Body of pancreas (tissue), 4 donors: ENCODE measurements around the gene RHBG. TPM values are rescaled to one million over a fixed set of nuclear protein-coding genes. Genes with fewer than 3 reads are reported as not detected.

Experiments used
- ATAC-seq: fragments of 150-250 bp; one replicate; pipeline ENCODE4 v1.9.1; 2016
- DNase-seq, 4 donors: peaks; one replicate each; pipeline ENCODE4 v3.0.0-alpha.2; 2019
- H3K27ac ChIP-seq, 4 donors: fragments of 200-600 bp; sonication (generic); 1 replicate in 3 of 4; 2 replicates in 1 of 4; pipeline versions ENCODE4 v1.5.1 to v1.6.1; 2016 to 2019; ENCODE audit warnings: mild to moderate bottlenecking in 1 of 4, mixed read lengths in 1 of 4, moderate library complexity in 1 of 4
- H3K27me3 ChIP-seq, 2 donors: fragments of 200-600 bp; sonication (generic); one replicate each; pipeline ENCODE4 v1.6.0; 2016; ENCODE audit warnings: mild to moderate bottlenecking in 1 of 2
- H3K36me3 ChIP-seq, 2 donors: fragments of 200-600 bp; sonication (generic); replicated peaks in 1 of 2; 2 replicates each; pipeline ENCODE4 v1.5.1; 2016; ENCODE audit warnings: low read depth in 2 of 2; ENCODE audit not compliant: insufficient read depth in 1 of 2
- H3K4me1 ChIP-seq: fragments of 200-600 bp; sonication (generic); one replicate; pipeline ENCODE4 v1.6.0; 2016
- H3K4me3 ChIP-seq, 2 donors: fragments of 200-600 bp; sonication (generic); 1 replicate in 1 of 2; 2 replicates in 1 of 2; pipeline ENCODE4 v1.5.1; 2016 to 2019
- H3K9me3 ChIP-seq, 3 donors: fragments of 200-600 bp; sonication (generic); 1 replicate in 2 of 3; 2 replicates in 1 of 3; pipeline ENCODE4 v1.5.1; 2016
- CTCF ChIP-seq, 7 experiments: fragments of 450-650 bp in 4 of 7; fragments of 200-600 bp in 3 of 7; sonication (generic) in 3 of 7; IDR thresholded peaks; one replicate each; pipeline ENCODE4 v1.5.1; 2016 to 2019; ENCODE audit warnings: antibody characterized with exemption in 7 of 7
- POLR2A ChIP-seq, 3 donors: fragments of 450-650 bp; IDR thresholded peaks; one replicate each; pipeline ENCODE4 v1.6.1; 2016; ENCODE audit warnings: antibody characterized with exemption in 3 of 3, mild to moderate bottlenecking in 2 of 3
- WGBS, 2 donors: methylation state at CpG; one replicate each; pipeline ENCODE4 v1.1.5; 2017; 5-methylcytosine and 5-hydroxymethylcytosine counted together
- intact Hi-C: fragments of 100-400 bp; cut with DNase I; formaldehyde crosslinking; loops from one replicate; pipeline ENCODE4 v1.15.1; 2023
- total RNA-seq, 2 donors: library from RNA; depleted of rRNA; stranded (reverse); fragments of >200 nt; gene quantifications; one replicate each; pipeline ENCODE4 v1.1.0, GENCODE V29; 2016

The RHBG gene
- total RNA-seq, 2 donors from 2014 or later = 3.3 TPM; not detected in 1

GRCh38 chr1:156393095-156393494 is 24.1 kb downstream of the RHBG start:
- H3K4me3 ChIP-seq = no peak overlapping the region
- no peaks in the 10 kb centered on the region for H3K36me3 ChIP-seq
- H3K9me3 ChIP-seq = no peaks in the 10 kb centered on the region
- ATAC-seq = no peak
- intact Hi-C loops = no loop called here
- TF ChIP-seq POLR2A (IDR thresholded peaks at IDR 0.05) = no peak
- no peak for TF ChIP-seq CTCF (IDR thresholded peaks at IDR 0.05)
- peaks cover 2% of the 10 kb centered on the region for H3K4me1 ChIP-seq
- no peak overlapping the region for H3K27ac ChIP-seq
- DNase-seq = no peak
- peaks cover 0 to 6% of the 10 kb centered on the region in 2 donors for H3K27me3 ChIP-seq

DNA sequence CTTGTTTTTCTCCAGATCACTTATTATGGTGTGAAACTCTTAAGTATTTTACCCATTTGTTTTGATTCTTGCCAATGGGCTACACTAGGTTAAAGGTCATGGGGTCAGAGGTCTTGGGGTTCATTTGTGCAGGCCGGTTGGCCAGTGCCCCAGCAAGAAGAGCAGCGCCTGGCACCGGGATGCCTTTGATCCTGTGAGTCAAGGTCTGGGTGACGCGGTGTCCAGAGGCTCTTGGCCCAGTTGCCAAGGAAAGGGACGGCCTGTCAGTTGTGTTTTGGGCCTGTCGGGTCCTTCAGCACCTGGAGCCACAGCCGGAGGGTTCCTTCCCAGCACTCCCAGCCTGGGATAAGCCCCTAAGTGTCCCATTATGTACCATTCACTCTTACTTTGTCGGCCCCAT is 25.1 kb downstream of the RHBG start:
- intact Hi-C loops = no loop called here
- ATAC-seq (no peak), DNase-seq (no peak)
- Histone ChIP-seq H3K36me3 (no peaks in the 10 kb centered on the region), H3K4me3 (no peak overlapping the region), H3K4me1 (no peaks in the 10 kb centered on the region), H3K9me3 (no peaks in the 10 kb centered on the region), H3K27me3 (no peaks in the 10 kb centered on the region), H3K27ac (no peak overlapping the region)
- 84 to 89% methylated on average over 6 to 9 of the region's 9 CpGs for WGBS, 2 donors
- TF ChIP-seq POLR2A (IDR thresholded peaks at IDR 0.05) (no peak), CTCF (IDR thresholded peaks at IDR 0.05) (no peak)

GRCh38 chr1:156394835-156395461 is 25.9 kb downstream of the RHBG start:
- no peaks in the 10 kb centered on the region for H3K4me1 ChIP-seq
- H3K27ac ChIP-seq = no peak overlapping the region
- TF ChIP-seq POLR2A (IDR thresholded peaks at IDR 0.05) (no peak), CTCF (IDR thresholded peaks at IDR 0.05) (no peak)
- DNase-seq (no peak), ATAC-seq (no peak)
- H3K27me3 ChIP-seq = no peaks in the 10 kb centered on the region
- H3K4me3 ChIP-seq = no peak overlapping the region
- intact Hi-C loops = no loop called here
- H3K36me3 ChIP-seq = no peaks in the 10 kb centered on the region
- no peaks in the 10 kb centered on the region for H3K9me3 ChIP-seq
- 75 to 85% methylated on average over 10 to 16 of the region's 16 CpGs for WGBS, 2 donors

GRCh38 chr1:156399355-156400125 is 30.5 kb downstream of the RHBG start:
- 72 to 82% methylated on average over 10 of the region's 10 CpGs for WGBS, 2 donors
- TF ChIP-seq POLR2A (IDR thresholded peaks at IDR 0.05) (no peak), CTCF (IDR thresholded peaks at IDR 0.05) (no peak)
- no peak overlapping the region for H3K4me3 ChIP-seq
- ATAC-seq (no peak), DNase-seq (no peak)
- intact Hi-C loops = no loop called here
- H3K36me3 ChIP-seq = no peaks in the 10 kb centered on the region
- H3K27ac ChIP-seq = no peak overlapping the region
- no peaks in the 10 kb centered on the region for H3K4me1 ChIP-seq
- H3K9me3 ChIP-seq = no peaks in the 10 kb centered on the region
- H3K27me3 ChIP-seq = peaks cover 0 to 6% of the 10 kb centered on the region in 2 donors
